K562 (cell line): ENCODE measurements around the gene SERGEF. TPM values are rescaled to one million over a fixed set of nuclear protein-coding genes. Genes with fewer than 3 reads are reported as not detected.

Source experiments
- REST ChIP-seq, 2 experiments: fragments of 450-650 bp; formaldehyde crosslinking in 1 of 2; IDR thresholded peaks; 2 replicates each; pipeline versions ENCODE4 v1.4.0 to v1.6.1; 2014 to 2020; ENCODE audit warnings: mild to moderate bottlenecking in 2 of 2, borderline replicate concordance in 1 of 2, low read depth in 1 of 2
- polyA plus RNA-seq, 8 experiments: library from polyadenylated mRNA; depleted of rRNA in 4 of 8; stranded (reverse) in 5 of 8; unstranded in 3 of 8; fragments of >200 nt; fragmentation: Nextera tagmentation in 2 of 8; fragmentation: Illumina TruSeq in 1 of 8; extraction: Ambion mirVana in 2 of 8; extraction: Trizol in 1 of 8; gene quantifications; 2 replicates each; pipeline versions ENCODE4 v1.2.1 to v1.2.3, GENCODE V29; 2011 to 2014; ENCODE audit warnings: inconsistent platforms in 1 of 8, missing spikeins in 1 of 8
- total RNA-seq, 7 experiments: library from RNA; depleted of rRNA in 6 of 7; stranded (reverse); fragments of >200 nt in 6 of 7; fragmentation: Illumina TruSeq in 2 of 7; extraction: Trizol in 2 of 7; gene quantifications; 2 replicates each; pipeline versions ENCODE4 v1.2.1 to v1.2.3, GENCODE V29; 2011 to 2021; ENCODE audit warnings: low replicate concordance in 1 of 7

SERGEF gene
- total and polyA plus RNA-seq, 9 of the 15 experiments (the other 6 are each of a cell fraction or from before 2014, with no cell fraction given) = 10.2 to 28.0 (median 19.9) TPM

DNA sequence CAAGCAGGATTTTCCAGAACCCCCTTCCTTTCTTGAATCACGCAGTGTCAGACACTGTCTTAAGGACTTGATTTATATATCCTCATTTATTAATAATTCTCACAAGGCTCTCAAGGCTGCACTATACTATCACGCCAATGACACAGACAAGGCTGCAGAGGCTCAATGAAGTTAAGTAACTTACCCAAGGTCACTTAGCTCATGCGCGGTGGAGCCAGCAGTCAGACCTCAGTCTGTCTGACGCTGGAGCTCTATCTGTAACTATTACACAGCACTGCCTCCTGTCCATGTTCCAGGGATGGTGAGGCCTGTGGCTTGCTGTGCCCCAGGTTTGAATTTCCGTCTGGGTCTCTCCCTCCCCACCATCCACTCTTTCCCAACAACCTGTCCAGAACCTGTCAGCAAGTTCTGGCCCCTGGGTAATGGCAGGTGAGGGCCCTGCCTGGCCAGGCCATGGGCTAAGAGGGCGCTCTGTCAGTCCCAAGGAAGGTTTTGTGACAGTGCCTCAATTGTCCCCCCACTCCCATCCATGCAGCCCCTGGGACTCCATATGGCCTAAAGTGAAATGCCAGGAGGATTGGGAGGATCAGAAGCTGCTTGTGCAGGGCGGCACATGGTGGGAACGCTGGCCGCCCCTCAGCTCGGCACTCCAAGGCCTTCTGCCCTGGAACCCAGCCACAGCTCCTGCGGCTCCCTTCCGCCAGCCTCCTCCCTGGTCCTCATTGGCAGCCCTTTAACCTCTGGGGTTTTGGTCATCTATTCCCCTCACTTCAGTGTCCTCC, 269.6 kb downstream of the SERGEF start (continued):
- no peak for TF ChIP-seq REST (IDR thresholded peaks at IDR 0.05; ENCODE audit: borderline replicate concordance)
- no peak for TF ChIP-seq REST (CRISPR knock-in tag; IDR thresholded peaks at IDR 0.05; ENCODE audit: low read depth)
